HG02678 (cell line): ENCODE data around the gene PLA2G12B.
"Not testable (repeated sequence)": the region's sequence is repeated elsewhere in the genome, so short reads cannot be mapped to it uniquely, and the experiment has no call there.

Experiments used
- ATAC-seq: cut with Tn5 transposase; IDR thresholded peaks from one replicate; pipeline ENCODE4 v1.9.1; 2021; ENCODE audit warnings: mild to moderate bottlenecking, moderate library complexity; ENCODE audit not compliant: unreplicated experiment

The PLA2G12B gene

GRCh38 chr10:72943498-72944234 is 10.9 kb downstream of the PLA2G12B start:
- no peak for ATAC-seq

GRCh38 chr10:72935361-72935760 is 19.2 kb downstream of the PLA2G12B start:
- ATAC-seq = no peak

- ATAC-seq = no peak
These were observed 22.2 kb downstream of the PLA2G12B start for GRCh38 chr10:72932259-72933015.

GRCh38 chr10:72930276-72930675 is 24.3 kb downstream of the PLA2G12B start:
- ATAC-seq = no peak

- ATAC-seq = no peak
These were observed 25.8 kb downstream of the PLA2G12B start for GRCh38 chr10:72928798-72929197.

- no peak for ATAC-seq
These were observed 27.1 kb downstream of the PLA2G12B start for GRCh38 chr10:72927485-72927884.

- ATAC-seq = no peak
These were observed 28.6 kb downstream of the PLA2G12B start for GRCh38 chr10:72925951-72926465.

GRCh38 chr10:72924351-72924750 is 30.3 kb downstream of the PLA2G12B start:
- ATAC-seq = no peak

- ATAC-seq = not testable (repeated sequence)
These were observed 33.4 kb downstream of the PLA2G12B start for GRCh38 chr10:72921147-72921683.

- ATAC-seq = no peak
These were observed 36.3 kb downstream of the PLA2G12B start for GRCh38 chr10:72918352-72918751.

- not testable (repeated sequence) for ATAC-seq
These were observed 36.7 kb downstream of the PLA2G12B start for GRCh38 chr10:72917803-72918332.

GRCh38 chr10:72917201-72917600 is 37.4 kb downstream of the PLA2G12B start:
- ATAC-seq = not testable (repeated sequence)

GRCh38 chr10:72913287-72913686 is 41.3 kb downstream of the PLA2G12B start:
- no peak for ATAC-seq

- ATAC-seq = no peak
These were observed 41.9 kb downstream of the PLA2G12B start for GRCh38 chr10:72912736-72913135.

- no peak for ATAC-seq
These were observed 42.8 kb downstream of the PLA2G12B start for GRCh38 chr10:72911758-72912157.

GRCh38 chr10:72910705-72911104 is 43.9 kb downstream of the PLA2G12B start:
- ATAC-seq = no peak

- no peak for ATAC-seq
These were observed 48.2 kb downstream of the PLA2G12B start for GRCh38 chr10:72906446-72906845.

- ATAC-seq = no peak
These were observed 49.8 kb downstream of the PLA2G12B start for GRCh38 chr10:72904806-72905205.

- not testable (repeated sequence) for ATAC-seq
These were observed 50.6 kb downstream of the PLA2G12B start for GRCh38 chr10:72903941-72904446.

GRCh38 chr10:72899545-72899944 is 55.1 kb downstream of the PLA2G12B start:
- no peak for ATAC-seq

- ATAC-seq = no peak
These were observed 56.0 kb downstream of the PLA2G12B start for GRCh38 chr10:72898616-72899015.
